Ishikawa (cell line): ENCODE results near the gene IL4.

Experiments
- CEBPB ChIP-seq: IDR thresholded peaks from 2 replicates; pipeline ENCODE4 v1.6.1; 2012
- CREB1 ChIP-seq: IDR thresholded peaks from 2 replicates; pipeline ENCODE4 v1.6.1; 2012; ENCODE audit warnings: low read depth
- EP300 ChIP-seq: IDR thresholded peaks from 2 replicates; pipeline ENCODE4 v1.6.1; 2012; ENCODE audit warnings: borderline replicate concordance
- FOXM1 ChIP-seq: IDR thresholded peaks from 2 replicates; pipeline ENCODE4 v1.6.1; 2012; ENCODE audit warnings: low read depth, borderline replicate concordance
- MAX ChIP-seq: IDR thresholded peaks from 2 replicates; pipeline ENCODE4 v1.6.1; 2012
- NFIC ChIP-seq: IDR thresholded peaks from 2 replicates; pipeline ENCODE4 v1.6.1; 2012
- RAD21 ChIP-seq: IDR thresholded peaks from 2 replicates; pipeline ENCODE4 v1.6.1; 2012; ENCODE audit warnings: low read depth
- REST ChIP-seq: IDR thresholded peaks from 2 replicates; pipeline ENCODE4 v1.6.1; 2012; ENCODE audit warnings: low read depth, mild to moderate bottlenecking
- TAF1 ChIP-seq: IDR thresholded peaks from 2 replicates; pipeline ENCODE4 v1.6.1; 2012; ENCODE audit warnings: low read depth, mild to moderate bottlenecking
- TCF12 ChIP-seq: IDR thresholded peaks from 2 replicates; pipeline ENCODE4 v1.6.1; 2012; ENCODE audit warnings: low read depth
- TEAD4 ChIP-seq: IDR thresholded peaks from 2 replicates; pipeline ENCODE4 v1.6.1; 2012
- YY1 ChIP-seq: IDR thresholded peaks from 2 replicates; pipeline ENCODE4 v1.6.1; 2012; ENCODE audit warnings: low read depth

GRCh38 chr5:132684922-132685720, 11.3 kb downstream of the IL4 start:
- TF ChIP-seq CEBPB (no peak), TEAD4 (no peak), YY1 (no peak), TAF1 (no peak), REST (no peak), TCF12 (no peak), EP300 (no peak), FOXM1 (no peak), MAX (no peak), RAD21 (no peak), NFIC (no peak), CREB1 (no peak)
